ENCODE data around the gene KATNAL2. TPM values are rescaled to one million over a fixed set of nuclear protein-coding genes. Genes with fewer than 3 reads are reported as not detected.

The KATNAL2 gene
- total and polyA plus RNA-seq, 4 experiments from 2014 or later: 0.94 to 2.1 TPM; not detected in 2

GRCh38 chr18:47095810-47096209 lies 178.4 kb downstream of the KATNAL2 start:
- H3K36me3 Mint-ChIP-seq: peaks cover 0 to 18% of the 10 kb centered on the region in 2 donors
- intact Hi-C loops (cut with micrococcal nuclease): no loop called here
- POLR2A ChIA-PET (ENCODE audit: partially characterized antibody): no interaction called here

DNA sequence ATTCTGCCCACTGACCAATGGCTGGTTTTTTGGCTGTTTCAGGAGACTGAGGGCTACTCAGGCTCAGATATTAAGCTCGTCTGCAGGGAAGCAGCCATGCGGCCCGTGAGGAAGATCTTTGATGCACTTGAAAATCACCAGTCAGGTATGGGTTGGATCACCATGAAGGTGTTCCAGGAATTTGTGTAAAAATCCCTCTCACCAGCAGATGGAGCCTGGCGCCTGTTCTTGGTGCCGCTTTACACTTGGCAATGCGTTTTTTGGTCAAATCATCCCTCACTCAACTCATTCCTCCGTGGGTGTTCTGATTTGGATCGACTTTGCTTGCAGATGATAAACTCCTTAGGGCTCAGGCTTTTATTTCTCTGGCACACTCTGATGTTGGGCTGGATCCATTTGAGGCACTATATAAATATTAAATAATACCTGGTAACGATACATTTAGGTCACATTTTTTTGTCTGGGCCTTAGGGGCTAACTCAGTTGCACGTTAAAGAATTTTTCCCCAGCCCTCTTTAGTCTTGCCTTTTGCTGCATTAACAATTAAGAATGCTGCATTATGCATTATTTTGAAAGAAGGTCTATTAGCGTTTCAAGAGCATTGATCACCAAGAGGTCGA lies 182.9 kb downstream of the KATNAL2 start:
- ChIA-PET CTCF (ENCODE audit: partially characterized antibody) (interaction anchor here (0.8 to 8.8 kb wide), 11 partner anchors 9 to 809 kb away, joined by 3 to 142 read pairs (median 5); no protein-coding TSS in a partner anchor), POLR2A (ENCODE audit: partially characterized antibody) (no interaction called here)
- Histone ChIP-seq H3K4me1 (ENCODE audit: insufficient read depth, low read length) (no peaks in the 10 kb centered on the region), H3K4me3 (ENCODE audit: low read length in 2 of 2) (no peak overlapping the region), H3K27me3 (ENCODE audit: insufficient read depth, low read length) (no peaks in the 10 kb centered on the region), H3K36me3 (ENCODE audit: insufficient read depth, low read length) (no peaks in the 10 kb centered on the region), H3K27ac (ENCODE audit: low read depth, low read length) (no peak overlapping the region), H3K9me3 (ENCODE audit: control insufficient read depth in 1 of 2, low read length in 2 of 2) (no peaks in the 10 kb centered on the region)
- peaks cover 0 to 11% of the 10 kb centered on the region in 2 donors for H3K36me3 Mint-ChIP-seq
- H3K27ac Mint-ChIP-seq: no peak overlapping the region
- no peak overlapping the region for H3K4me3 Mint-ChIP-seq
- H3K9me3 Mint-ChIP-seq: no peaks in the 10 kb centered on the region
- no peaks in the 10 kb centered on the region for H3K4me1 Mint-ChIP-seq
- intact Hi-C loops (cut with micrococcal nuclease): loop anchor here (1.0 to 2.0 kb wide), 2 partner anchors 105 to 182 kb away; no protein-coding TSS in a partner anchor
- DNase-seq: peak; percentile 48 to 64 (median 55)
- no peaks in the 10 kb centered on the region for H3K27me3 Mint-ChIP-seq

More at GRCh38 chr18:47095810-47096209, 178.4 kb downstream of the KATNAL2 start:
- Histone ChIP-seq H3K4me3 (ENCODE audit: low read length in 2 of 2) (no peak overlapping the region), H3K27me3 (ENCODE audit: insufficient read depth, low read length) (no peaks in the 10 kb centered on the region), H3K27ac (ENCODE audit: low read depth, low read length) (no peak overlapping the region), H3K36me3 (ENCODE audit: insufficient read depth, low read length) (no peaks in the 10 kb centered on the region), H3K9me3 (ENCODE audit: control insufficient read depth in 1 of 2, low read length in 2 of 2) (no peaks in the 10 kb centered on the region), H3K4me1 (ENCODE audit: insufficient read depth, low read length) (no peaks in the 10 kb centered on the region)
- Mint-ChIP-seq H3K4me3 (no peak overlapping the region), H3K9me3 (no peaks in the 10 kb centered on the region), H3K27me3 (no peaks in the 10 kb centered on the region), H3K4me1 (no peaks in the 10 kb centered on the region), H3K27ac (no peak overlapping the region)
- CTCF ChIA-PET (ENCODE audit: partially characterized antibody): interaction anchor here (1.9 kb wide), 1 partner anchor 653 kb away, joined by 6 read pairs; no protein-coding TSS in a partner anchor
- no peak for DNase-seq

GRCh38 chr18:47108373-47108772 lies 191.0 kb downstream of the KATNAL2 start:
- no peaks in the 10 kb centered on the region for H3K9me3 Mint-ChIP-seq
- CTCF ChIA-PET (ENCODE audit: partially characterized antibody): interaction anchor here (1.6 kb wide), 1 partner anchor 96 kb away, joined by 6 read pairs; no protein-coding TSS in a partner anchor
- H3K27ac Mint-ChIP-seq: peak overlapping the region in 1 of 7 donors; percentile 44
- no peaks in the 10 kb centered on the region for H3K27me3 Mint-ChIP-seq
- no peaks in the 10 kb centered on the region for H3K4me1 ChIP-seq (ENCODE audit: insufficient read depth, low read length)
- H3K27ac ChIP-seq (ENCODE audit: low read depth, low read length): no peak overlapping the region
- H3K9me3 ChIP-seq (ENCODE audit: control insufficient read depth in 1 of 2, low read length in 2 of 2): no peaks in the 10 kb centered on the region
- H3K4me1 Mint-ChIP-seq: no peaks in the 10 kb centered on the region
- no peak overlapping the region for H3K4me3 ChIP-seq (ENCODE audit: low read length in 2 of 2)
- peaks cover 46 to 62% of the 10 kb centered on the region in 2 donors for H3K36me3 Mint-ChIP-seq
- intact Hi-C loops (cut with micrococcal nuclease): no loop called here
- DNase-seq: no peak
- H3K36me3 ChIP-seq (ENCODE audit: insufficient read depth, low read length): peaks cover 33% of the 10 kb centered on the region
- no peak overlapping the region for H3K4me3 Mint-ChIP-seq
- H3K27me3 ChIP-seq (ENCODE audit: insufficient read depth, low read length): no peaks in the 10 kb centered on the region
- POLR2A ChIA-PET (ENCODE audit: partially characterized antibody): no interaction called here

GRCh38 chr18:47108998-47109405 lies 191.6 kb downstream of the KATNAL2 start:
- Histone ChIP-seq H3K27ac (ENCODE audit: low read depth, low read length) (no peak overlapping the region), H3K9me3 (ENCODE audit: control insufficient read depth in 1 of 2, low read length in 2 of 2) (no peaks in the 10 kb centered on the region), H3K27me3 (ENCODE audit: insufficient read depth, low read length) (no peaks in the 10 kb centered on the region), H3K4me1 (ENCODE audit: insufficient read depth, low read length) (no peaks in the 10 kb centered on the region), H3K4me3 (ENCODE audit: low read length in 2 of 2) (no peak overlapping the region), H3K36me3 (ENCODE audit: insufficient read depth, low read length) (peaks cover 33% of the 10 kb centered on the region)
- no peaks in the 10 kb centered on the region for H3K9me3 Mint-ChIP-seq
- H3K27ac Mint-ChIP-seq: no peak overlapping the region
- H3K4me1 Mint-ChIP-seq: no peaks in the 10 kb centered on the region
- H3K27me3 Mint-ChIP-seq: no peaks in the 10 kb centered on the region
- H3K36me3 Mint-ChIP-seq: peaks cover 51 to 68% of the 10 kb centered on the region in 2 donors
- intact Hi-C loops (cut with micrococcal nuclease): no loop called here
- POLR2A ChIA-PET (ENCODE audit: partially characterized antibody): no interaction called here
- CTCF ChIA-PET (ENCODE audit: partially characterized antibody): interaction anchor here (1.6 kb wide), 1 partner anchor 96 kb away, joined by 6 read pairs; no protein-coding TSS in a partner anchor
- no peak overlapping the region for H3K4me3 Mint-ChIP-seq
- no peak for DNase-seq

- Mint-ChIP-seq H3K4me1 (no peaks in the 10 kb centered on the region), H3K36me3 (peaks cover 55 to 73% of the 10 kb centered on the region in 2 donors), H3K9me3 (no peaks in the 10 kb centered on the region), H3K27ac (peak overlapping the region in 5 of 7 donors; percentile 32 to 82 (median 63)), H3K4me3 (no peak overlapping the region), H3K27me3 (no peaks in the 10 kb centered on the region)
- POLR2A ChIA-PET (ENCODE audit: partially characterized antibody): no interaction called here
- no peak overlapping the region for H3K27ac ChIP-seq (ENCODE audit: low read depth, low read length)
- H3K27me3 ChIP-seq (ENCODE audit: insufficient read depth, low read length): no peaks in the 10 kb centered on the region
- intact Hi-C loops (cut with micrococcal nuclease): no loop called here
- no peak for DNase-seq
- CTCF ChIA-PET (ENCODE audit: partially characterized antibody): interaction anchor here (1.6 kb wide), 1 partner anchor 8 kb away, joined by 7 read pairs; no protein-coding TSS in a partner anchor
- H3K4me3 ChIP-seq (ENCODE audit: low read length in 2 of 2): no peak overlapping the region
- H3K36me3 ChIP-seq (ENCODE audit: insufficient read depth, low read length): peaks cover 33% of the 10 kb centered on the region
- H3K4me1 ChIP-seq (ENCODE audit: insufficient read depth, low read length): no peaks in the 10 kb centered on the region
- H3K9me3 ChIP-seq (ENCODE audit: control insufficient read depth in 1 of 2, low read length in 2 of 2): no peaks in the 10 kb centered on the region
These were observed 192.3 kb downstream of the KATNAL2 start for GRCh38 chr18:47109720-47110119.

DNA sequence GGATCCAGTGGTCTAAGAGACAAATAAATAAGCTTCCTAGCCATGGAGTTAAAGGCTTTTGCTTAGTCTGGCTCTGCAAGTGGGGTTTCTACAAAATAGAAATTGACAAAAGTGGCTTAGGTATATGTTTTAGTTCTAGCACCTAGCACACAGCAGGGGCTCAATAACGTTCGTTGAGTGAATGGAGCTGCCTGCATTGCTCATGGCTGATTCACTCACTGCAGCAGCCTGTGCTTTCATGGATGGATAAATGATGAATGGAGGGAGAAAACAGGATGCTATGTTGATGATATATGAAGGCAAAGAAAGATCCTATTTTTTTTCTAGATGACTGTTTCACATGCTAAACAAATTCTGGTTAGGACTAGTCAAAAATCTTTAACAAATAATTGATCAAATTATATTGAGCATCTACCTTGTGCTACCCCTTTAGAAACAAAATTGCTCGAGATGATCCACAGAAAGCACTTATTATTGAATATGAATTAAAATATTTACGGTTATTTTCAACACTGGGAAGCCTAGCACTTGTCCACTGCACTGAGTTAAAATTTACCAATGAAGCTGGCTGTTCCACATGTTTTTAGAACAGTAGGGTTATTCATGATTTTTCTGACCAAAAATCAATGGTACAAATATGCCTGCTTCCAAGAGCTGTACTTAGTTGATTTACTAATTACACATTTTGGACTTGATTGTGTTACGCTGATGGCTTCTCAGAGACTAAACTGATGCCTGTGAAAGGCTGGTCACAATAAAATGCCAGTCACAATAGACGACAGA lies 193.3 kb downstream of the KATNAL2 start:
- H3K4me1 Mint-ChIP-seq: no peaks in the 10 kb centered on the region
- POLR2A ChIA-PET (ENCODE audit: partially characterized antibody): no interaction called here
- CTCF ChIA-PET (ENCODE audit: partially characterized antibody): interaction anchor here (1.0 to 5.0 kb wide), 6 partner anchors 9 to 644 kb away, joined by 4 to 25 read pairs (median 4); no protein-coding TSS in a partner anchor
- intact Hi-C loops (cut with micrococcal nuclease): no loop called here
- H3K27me3 ChIP-seq (ENCODE audit: insufficient read depth, low read length): no peaks in the 10 kb centered on the region
- H3K36me3 ChIP-seq (ENCODE audit: insufficient read depth, low read length): peaks cover 40% of the 10 kb centered on the region
- H3K4me3 Mint-ChIP-seq: no peak overlapping the region
- peak overlapping the region in 1 of 7 donors; percentile 82 for H3K27ac Mint-ChIP-seq
- no peaks in the 10 kb centered on the region for H3K9me3 ChIP-seq (ENCODE audit: control insufficient read depth in 1 of 2, low read length in 2 of 2)
- H3K4me1 ChIP-seq (ENCODE audit: insufficient read depth, low read length): no peaks in the 10 kb centered on the region
- peaks cover 62 to 79% of the 10 kb centered on the region in 2 donors for H3K36me3 Mint-ChIP-seq
- no peak overlapping the region for H3K27ac ChIP-seq (ENCODE audit: low read depth, low read length)
- DNase-seq: no peak
- no peaks in the 10 kb centered on the region for H3K27me3 Mint-ChIP-seq
- H3K9me3 Mint-ChIP-seq: no peaks in the 10 kb centered on the region
- no peak overlapping the region for H3K4me3 ChIP-seq (ENCODE audit: low read length in 2 of 2)
